Endothelial cell of hepatic sinusoid (primary cell): ENCODE data around the gene NEUROD2.
"Not testable (repeated sequence)": the region's sequence is repeated elsewhere in the genome, so short reads cannot be mapped to it uniquely, and the experiment has no call there.

ENCODE experiments used
- in situ Hi-C: cut with HindIII; loops from 2 replicates; pipeline ENCODE4 v1.10.0; 2017; ENCODE audit warnings: low sequenced_read_pairs

The NEUROD2 gene

GRCh38 chr17:39591958-39592954 is 15.5 kb downstream of the NEUROD2 start:
- in situ Hi-C loops: no loop called here

GRCh38 chr17:39590180-39590579 is 17.5 kb downstream of the NEUROD2 start:
- in situ Hi-C loops: not testable (repeated sequence)

- in situ Hi-C loops: no loop called here
Measured at GRCh38 chr17:39582658-39583057, 25.1 kb downstream of the NEUROD2 start.

GRCh38 chr17:39581759-39582085 is 26.0 kb downstream of the NEUROD2 start:
- in situ Hi-C loops: no loop called here

- in situ Hi-C loops: no loop called here
Measured at GRCh38 chr17:39581071-39581758, 26.5 kb downstream of the NEUROD2 start.

- in situ Hi-C loops: no loop called here
Measured at GRCh38 chr17:39580082-39580468, 27.6 kb downstream of the NEUROD2 start.

GRCh38 chr17:39579318-39580081 is 28.2 kb downstream of the NEUROD2 start:
- in situ Hi-C loops: loop anchor here (5.0 kb wide), 1 partner anchor 58 kb away; the partner anchor contains the start of gene STARD3

- in situ Hi-C loops: loop anchor here (5.0 kb wide), 1 partner anchor 59 kb away; the partner anchor contains the start of gene STARD3
Measured at GRCh38 chr17:39578272-39578671, 29.4 kb downstream of the NEUROD2 start.

GRCh38 chr17:39576187-39576586 is 31.5 kb downstream of the NEUROD2 start:
- in situ Hi-C loops: loop anchor here (5.0 kb wide), 1 partner anchor 61 kb away; the partner anchor contains the start of gene STARD3

- in situ Hi-C loops: no loop called here
Measured at GRCh38 chr17:39573447-39574298, 34.0 kb downstream of the NEUROD2 start.

- in situ Hi-C loops: no loop called here
Measured at GRCh38 chr17:39572121-39572520, 35.6 kb downstream of the NEUROD2 start.

GRCh38 chr17:39569126-39569525 is 38.6 kb downstream of the NEUROD2 start:
- in situ Hi-C loops: no loop called here

GRCh38 chr17:39568702-39569101 is 39.0 kb downstream of the NEUROD2 start:
- in situ Hi-C loops: no loop called here

GRCh38 chr17:39566094-39566850 is 41.4 kb downstream of the NEUROD2 start:
- in situ Hi-C loops: no loop called here

- in situ Hi-C loops: no loop called here
Measured at GRCh38 chr17:39564211-39564848, 43.4 kb downstream of the NEUROD2 start.

- in situ Hi-C loops: no loop called here
Measured at GRCh38 chr17:39563476-39563875, 44.2 kb downstream of the NEUROD2 start.

- in situ Hi-C loops: no loop called here
Measured at GRCh38 chr17:39562976-39563375, 44.7 kb downstream of the NEUROD2 start.

- in situ Hi-C loops: no loop called here
Measured at GRCh38 chr17:39562395-39562794, 45.3 kb downstream of the NEUROD2 start.

- in situ Hi-C loops: no loop called here
Measured at GRCh38 chr17:39556423-39556822, 51.3 kb downstream of the NEUROD2 start.
